GM19328 (cell line): Measurements from ENCODE around the gene CDK15.

ENCODE experiments used
- ATAC-seq: cut with Tn5 transposase; IDR thresholded peaks from one replicate; pipeline ENCODE4 v1.9.1; 2021; ENCODE audit warnings: mild to moderate bottlenecking, moderate library complexity; ENCODE audit not compliant: unreplicated experiment

CDK15 gene

DNA sequence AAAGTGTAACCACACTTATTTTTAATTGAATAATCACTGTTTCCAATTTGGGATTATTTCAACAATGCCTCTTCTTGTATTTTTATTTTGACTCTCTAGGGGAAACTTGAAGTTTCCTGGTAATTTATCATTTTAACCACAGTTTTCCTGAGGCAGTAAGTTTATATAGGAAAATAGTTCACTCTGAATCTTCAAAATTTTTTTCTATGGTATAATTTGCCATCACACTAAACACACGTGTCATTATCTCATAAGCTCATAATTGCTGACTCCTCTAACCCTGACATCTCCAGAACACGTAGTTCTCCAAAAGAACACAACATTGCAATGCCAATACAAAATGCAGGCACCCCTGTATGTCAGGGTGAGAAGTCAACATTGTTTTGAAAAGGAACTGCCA, 125.1 kb downstream of the CDK15 start:
- ATAC-seq, result no peak

DNA sequence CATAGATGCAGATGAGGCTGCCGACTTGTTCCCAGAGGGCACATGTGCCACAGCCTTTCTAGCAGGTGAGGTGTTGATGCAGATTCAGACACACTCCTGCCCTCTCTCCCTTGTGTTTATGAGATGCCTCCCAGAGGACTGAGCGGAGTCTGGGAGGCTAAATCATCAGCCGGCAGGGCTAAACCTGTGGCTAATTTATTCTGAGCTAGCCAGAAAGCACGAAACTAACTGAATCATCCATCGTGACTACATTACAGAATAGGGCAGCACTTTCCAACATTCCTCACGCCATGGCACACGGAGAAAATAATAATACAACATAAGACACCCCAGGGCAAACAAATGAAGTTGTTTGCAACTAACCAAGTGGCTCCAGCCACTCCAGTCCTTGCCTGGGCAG, 125.6 kb downstream of the CDK15 start:
- no peak for ATAC-seq

GRCh38 chr2:201932511-201932910, 126.2 kb downstream of the CDK15 start:
- ATAC-seq, result no peak

DNA sequence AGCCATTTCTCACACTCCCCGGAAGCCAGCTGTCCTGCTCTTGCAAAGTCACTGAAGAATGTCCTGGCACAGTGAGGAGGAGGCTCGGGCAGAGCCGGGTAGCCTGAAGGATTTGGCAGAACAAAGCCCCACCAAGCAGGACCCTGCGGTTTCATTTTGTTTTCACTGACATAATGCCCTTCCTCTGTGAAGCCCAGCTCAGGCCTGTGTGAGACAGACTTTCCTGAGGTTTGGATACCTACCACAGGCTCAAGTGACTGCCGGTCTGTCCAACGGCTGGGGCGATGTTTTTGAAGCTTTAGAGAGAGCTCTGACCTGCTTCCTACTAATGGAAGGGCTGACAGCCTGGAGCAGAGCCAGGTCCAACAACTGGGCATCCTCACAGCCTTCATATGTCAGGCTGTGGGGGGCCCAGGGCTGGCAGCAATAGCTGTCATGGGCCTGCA, 127.5 kb downstream of the CDK15 start:
- no peak for ATAC-seq

GRCh38 chr2:201936817-201937216, 130.5 kb downstream of the CDK15 start:
- ATAC-seq, result no peak

- no peak for ATAC-seq
These were observed 131.0 kb downstream of the CDK15 start for GRCh38 chr2:201937343-201937742.

DNA sequence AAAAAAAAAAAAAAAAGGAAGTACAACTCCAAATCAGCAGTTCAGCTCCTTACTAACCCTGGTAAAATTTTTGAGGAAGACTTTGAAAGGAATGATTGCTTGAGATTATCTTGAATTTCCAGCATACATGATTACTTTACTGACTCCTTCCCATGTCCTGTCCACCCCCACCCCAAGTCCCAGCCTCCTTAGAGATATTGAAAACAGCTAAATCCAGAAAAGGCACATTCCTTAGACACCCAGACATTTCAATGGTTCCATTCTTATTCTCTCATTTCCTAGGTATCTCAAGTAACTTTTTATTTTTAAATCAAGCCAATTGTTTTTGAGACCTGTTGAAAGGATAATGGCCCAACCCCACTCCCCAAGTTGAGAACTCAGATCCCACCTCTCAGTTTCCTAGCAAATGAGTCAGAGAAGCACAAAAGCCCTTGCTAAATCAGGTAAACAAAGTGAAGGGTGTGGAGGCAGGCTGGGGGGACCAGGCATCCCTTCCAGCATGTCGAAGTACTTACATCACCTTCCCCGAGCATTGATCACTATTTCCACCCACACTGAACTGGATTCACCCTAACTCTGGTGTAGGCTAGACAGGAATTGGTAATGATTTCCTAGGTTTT, 131.9 kb downstream of the CDK15 start:
- ATAC-seq, result no peak

DNA sequence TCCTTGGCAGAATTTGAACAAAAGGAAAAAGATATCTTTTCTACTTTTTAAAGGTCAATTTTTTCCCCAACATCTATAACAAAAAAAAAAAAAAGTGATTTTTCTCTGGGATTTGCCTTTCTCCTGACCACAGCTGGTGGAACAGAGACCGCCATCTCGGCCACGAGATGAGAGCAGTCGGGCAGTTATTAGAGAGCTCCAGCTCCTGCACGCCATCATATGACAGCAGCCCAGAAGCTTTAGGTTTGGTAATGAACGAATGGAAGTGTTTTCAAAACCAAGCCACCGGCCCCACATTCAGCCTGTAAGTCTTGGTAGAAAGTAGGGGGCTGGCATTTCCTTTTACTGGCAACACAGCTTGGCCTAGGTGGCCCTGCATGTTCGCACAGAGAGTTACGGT, 132.4 kb downstream of the CDK15 start:
- no peak for ATAC-seq

- no peak for ATAC-seq
These were observed 133.2 kb downstream of the CDK15 start for GRCh38 chr2:201939453-201939941.

GRCh38 chr2:201942531-201942930, 136.2 kb downstream of the CDK15 start:
- no peak for ATAC-seq
